Neural progenitor cell (in vitro differentiated cells): Measurements from ENCODE around the gene MARCHF3.

Experiments used
- EZH2 ChIP-seq: fragments of 200-600 bp; sonication (generic); IDR thresholded peaks from 2 replicates; pipeline ENCODE4 v1.6.1; 2017; ENCODE audit warnings: antibody characterized with exemption, mild to moderate bottlenecking, moderate library complexity
- TF ChIP-seq, protein P1 (sequence below): fragments of 200-600 bp; sonication (generic); IDR thresholded peaks from 2 replicates; pipeline ENCODE4 v1.5.1; 2017; ENCODE audit warnings: antibody characterized with exemption, mild to moderate bottlenecking

DNA sequence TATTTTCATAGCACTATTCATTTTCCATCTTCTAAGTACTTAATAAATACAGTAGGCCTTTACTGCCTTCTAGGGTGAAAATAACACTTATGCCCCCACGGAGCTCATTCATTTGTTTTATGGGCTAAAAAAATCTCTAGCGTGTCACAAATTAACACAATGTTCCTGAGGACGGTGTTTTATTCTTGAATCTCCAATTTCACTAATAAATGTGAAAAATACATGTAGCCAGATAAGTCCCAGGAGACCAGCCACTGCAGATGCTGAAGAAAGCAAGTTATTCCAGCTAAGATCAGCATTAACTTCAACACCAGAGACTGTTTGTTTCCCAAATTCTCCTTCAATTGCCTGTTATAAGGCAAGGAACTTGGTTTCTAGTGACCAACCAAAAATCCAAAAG lies 102.3 kb downstream of the MARCHF3 start:
- TF ChIP-seq, protein P1, sequence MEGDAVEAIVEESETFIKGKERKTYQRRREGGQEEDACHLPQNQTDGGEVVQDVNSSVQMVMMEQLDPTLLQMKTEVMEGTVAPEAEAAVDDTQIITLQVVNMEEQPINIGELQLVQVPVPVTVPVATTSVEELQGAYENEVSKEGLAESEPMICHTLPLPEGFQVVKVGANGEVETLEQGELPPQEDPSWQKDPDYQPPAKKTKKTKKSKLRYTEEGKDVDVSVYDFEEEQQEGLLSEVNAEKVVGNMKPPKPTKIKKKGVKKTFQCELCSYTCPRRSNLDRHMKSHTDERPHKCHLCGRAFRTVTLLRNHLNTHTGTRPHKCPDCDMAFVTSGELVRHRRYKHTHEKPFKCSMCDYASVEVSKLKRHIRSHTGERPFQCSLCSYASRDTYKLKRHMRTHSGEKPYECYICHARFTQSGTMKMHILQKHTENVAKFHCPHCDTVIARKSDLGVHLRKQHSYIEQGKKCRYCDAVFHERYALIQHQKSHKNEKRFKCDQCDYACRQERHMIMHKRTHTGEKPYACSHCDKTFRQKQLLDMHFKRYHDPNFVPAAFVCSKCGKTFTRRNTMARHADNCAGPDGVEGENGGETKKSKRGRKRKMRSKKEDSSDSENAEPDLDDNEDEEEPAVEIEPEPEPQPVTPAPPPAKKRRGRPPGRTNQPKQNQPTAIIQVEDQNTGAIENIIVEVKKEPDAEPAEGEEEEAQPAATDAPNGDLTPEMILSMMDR: no peak
- no peak for TF ChIP-seq EZH2
